ENCODE data around the gene TBC1D22A.

TBC1D22A gene

DNA sequence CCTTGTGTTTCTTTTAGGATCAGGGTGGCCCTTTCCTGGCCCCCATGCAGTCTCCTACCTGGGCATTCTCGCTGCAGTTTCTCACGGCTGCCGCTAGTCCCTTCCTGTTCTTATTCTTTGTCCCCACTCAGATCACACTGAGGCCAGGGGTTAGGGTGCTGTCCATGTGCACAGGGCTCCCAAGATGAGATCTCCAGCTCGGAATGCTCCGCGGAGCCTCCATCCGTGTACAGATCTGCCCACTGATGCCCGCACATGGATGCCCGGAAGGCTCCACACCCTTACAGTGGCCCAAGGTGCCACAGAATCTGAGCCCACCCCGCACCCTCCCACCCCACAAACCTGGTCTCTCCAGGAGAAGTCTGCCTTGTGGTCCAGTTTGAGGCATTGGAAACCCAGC is 457.3 kb downstream of the TBC1D22A start:
- DNase-seq (ENCODE audit: low read depth): no peak

GRCh38 chr22:47220752-47221151 is 458.3 kb downstream of the TBC1D22A start:
- no peak for DNase-seq (ENCODE audit: low read depth)

GRCh38 chr22:47221840-47222615 is 459.6 kb downstream of the TBC1D22A start:
- DNase-seq (ENCODE audit: low read depth): no peak

Data from activated T-cell treated with anti-CD3 and anti-CD28 coated beads for 1 hour (primary cell).